Effector memory CD4-positive, alpha-beta T cell (primary cell): ENCODE data around the gene BRICD5.

Experiments used
- DNase-seq, 3 donors: peaks; one replicate each; pipeline ENCODE4 v3.0.0-alpha.2; 2020
- H3K27ac ChIP-seq: 2 replicates; pipeline ENCODE4 v1.7.0; 2013; ENCODE audit warnings: mild to moderate bottlenecking, low read length, moderate library complexity; ENCODE audit not compliant: insufficient read depth, poor library complexity, severe bottlenecking
- H3K27me3 ChIP-seq: replicated peaks from 2 replicates; pipeline ENCODE4 v1.7.0; 2013; ENCODE audit warnings: mild to moderate bottlenecking, low read length; ENCODE audit not compliant: insufficient read depth, control insufficient read depth, poor library complexity, severe bottlenecking
- H3K36me3 ChIP-seq: 2 replicates; pipeline ENCODE4 v1.7.0; 2013; ENCODE audit warnings: mild to moderate bottlenecking, low read length, moderate library complexity; ENCODE audit not compliant: control insufficient read depth, insufficient read depth
- H3K4me1 ChIP-seq: 2 replicates; pipeline ENCODE4 v1.7.0; 2013; ENCODE audit warnings: low read length, mild to moderate bottlenecking; ENCODE audit not compliant: control insufficient read depth, insufficient read depth, poor library complexity, severe bottlenecking
- H3K4me3 ChIP-seq: 2 replicates; pipeline ENCODE4 v1.7.0; 2013; ENCODE audit warnings: low read length, low read depth, mild to moderate bottlenecking; ENCODE audit not compliant: insufficient read depth, poor library complexity, severe bottlenecking
- H3K9me3 ChIP-seq: 2 replicates; pipeline ENCODE4 v1.7.0; 2013; ENCODE audit warnings: mild to moderate bottlenecking, low read length, moderate library complexity; ENCODE audit not compliant: control insufficient read depth

BRICD5 gene

GRCh38 chr16:2237493-2238149 is 27.0 kb upstream of the BRICD5 start:
- Histone ChIP-seq H3K36me3 (peaks cover 29% of the 10 kb centered on the region), H3K9me3 (no peaks in the 10 kb centered on the region), H3K4me1 (peaks cover 11% of the 10 kb centered on the region), H3K27me3 (peaks cover 7% of the 10 kb centered on the region), H3K27ac (no peak overlapping the region), H3K4me3 (no peak overlapping the region)
- no peak for DNase-seq

GRCh38 chr16:2237102-2237482 is 26.4 kb upstream of the BRICD5 start:
- no peak overlapping the region for H3K4me3 ChIP-seq
- peaks cover 11% of the 10 kb centered on the region for H3K4me1 ChIP-seq
- peaks cover 34% of the 10 kb centered on the region for H3K36me3 ChIP-seq
- H3K27me3 ChIP-seq: peaks cover 7% of the 10 kb centered on the region
- H3K9me3 ChIP-seq: no peaks in the 10 kb centered on the region
- no peak for DNase-seq
- no peak overlapping the region for H3K27ac ChIP-seq

GRCh38 chr16:2236337-2237101 is 25.9 kb upstream of the BRICD5 start, which contains the start of gene DNASE1L2:
TSS of gene DNASE1L2 (plus strand) at chr16:2236444. CDS start at chr16:2236817, 373 bp downstream.
- no peak for DNase-seq
- Histone ChIP-seq H3K36me3 (peaks cover 40% of the 10 kb centered on the region), H3K27ac (no peak within 1 kb of the TSS), H3K9me3 (no peaks in the 10 kb centered on the region), H3K27me3 (peaks cover 7% of the 10 kb centered on the region), H3K4me3 (no peak within 1 kb of the TSS), H3K4me1 (peaks cover 11% of the 10 kb centered on the region)

GRCh38 chr16:2235695-2236336 is 25.2 kb upstream of the BRICD5 start:
- Histone ChIP-seq H3K36me3 (peaks cover 47% of the 10 kb centered on the region), H3K27me3 (peaks cover 7% of the 10 kb centered on the region), H3K27ac (no peak overlapping the region), H3K4me1 (peaks cover 11% of the 10 kb centered on the region), H3K4me3 (no peak overlapping the region), H3K9me3 (no peaks in the 10 kb centered on the region)
- DNase-seq: no peak

GRCh38 chr16:2235234-2235651 is 24.6 kb upstream of the BRICD5 start:
- H3K4me3 ChIP-seq: no peak overlapping the region
- H3K9me3 ChIP-seq: no peaks in the 10 kb centered on the region
- peaks cover 11% of the 10 kb centered on the region for H3K4me1 ChIP-seq
- H3K27me3 ChIP-seq: peaks cover 7% of the 10 kb centered on the region
- no peak for DNase-seq
- H3K36me3 ChIP-seq: peaks cover 53% of the 10 kb centered on the region
- H3K27ac ChIP-seq: no peak overlapping the region

GRCh38 chr16:2234813-2235170 is 24.1 kb upstream of the BRICD5 start:
- no peak overlapping the region for H3K4me3 ChIP-seq
- H3K9me3 ChIP-seq: no peaks in the 10 kb centered on the region
- DNase-seq: no peak
- peaks cover 57% of the 10 kb centered on the region for H3K36me3 ChIP-seq
- H3K27me3 ChIP-seq: peaks cover 7% of the 10 kb centered on the region
- H3K27ac ChIP-seq: no peak overlapping the region
- peaks cover 11% of the 10 kb centered on the region for H3K4me1 ChIP-seq

GRCh38 chr16:2233872-2234812 is 23.5 kb upstream of the BRICD5 start:
- Histone ChIP-seq H3K4me3 (no peak overlapping the region), H3K27me3 (peaks cover 7% of the 10 kb centered on the region), H3K27ac (no peak overlapping the region), H3K9me3 (no peaks in the 10 kb centered on the region), H3K4me1 (peaks cover 11% of the 10 kb centered on the region), H3K36me3 (peaks cover 64% of the 10 kb centered on the region)
- no peak for DNase-seq

- peaks cover 73% of the 10 kb centered on the region for H3K36me3 ChIP-seq
Observed at GRCh38 chr16:2233046-2233775, 22.5 kb upstream of the BRICD5 start.

More at GRCh38 chr16:2233046-2233775, 22.5 kb upstream of the BRICD5 start:
- H3K9me3 ChIP-seq: no peaks in the 10 kb centered on the region
- no peak overlapping the region for H3K27ac ChIP-seq
- H3K4me3 ChIP-seq: no peak overlapping the region
- H3K27me3 ChIP-seq: peaks cover 7% of the 10 kb centered on the region
- DNase-seq: no peak
- H3K4me1 ChIP-seq: peaks cover 11% of the 10 kb centered on the region
